Measurements from ENCODE around the gene TECPR2.
"Not testable (repeated sequence)": the region's sequence is repeated elsewhere in the genome, so short reads cannot be mapped to it uniquely, and the experiment has no call there.

The TECPR2 gene

DNA sequence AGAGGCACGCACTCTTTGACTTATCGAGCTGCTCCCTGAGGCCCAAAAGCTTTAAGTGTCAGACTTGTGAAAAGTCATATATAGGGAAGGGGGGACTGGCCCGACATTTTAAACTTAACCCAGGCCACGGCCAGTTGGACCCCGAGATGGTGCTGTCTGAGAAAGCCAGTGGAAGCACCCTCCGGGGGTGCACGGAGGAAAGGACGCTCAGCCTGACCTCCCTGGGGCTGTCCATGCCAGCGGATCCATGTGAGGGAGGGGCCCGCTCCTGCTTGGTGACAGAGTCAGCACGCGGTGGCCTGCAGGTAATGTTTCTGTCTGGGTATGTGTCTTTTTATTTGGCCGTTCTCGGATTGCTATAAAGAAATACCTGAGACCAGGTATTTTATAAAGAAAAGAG lies 36.2 kb upstream of the TECPR2 start:
- no peak for DNase-seq (ENCODE audit: low read depth, low spot score)
- no peak overlapping the region for H3K4me3 ChIP-seq (ENCODE audit: low read length)

DNA sequence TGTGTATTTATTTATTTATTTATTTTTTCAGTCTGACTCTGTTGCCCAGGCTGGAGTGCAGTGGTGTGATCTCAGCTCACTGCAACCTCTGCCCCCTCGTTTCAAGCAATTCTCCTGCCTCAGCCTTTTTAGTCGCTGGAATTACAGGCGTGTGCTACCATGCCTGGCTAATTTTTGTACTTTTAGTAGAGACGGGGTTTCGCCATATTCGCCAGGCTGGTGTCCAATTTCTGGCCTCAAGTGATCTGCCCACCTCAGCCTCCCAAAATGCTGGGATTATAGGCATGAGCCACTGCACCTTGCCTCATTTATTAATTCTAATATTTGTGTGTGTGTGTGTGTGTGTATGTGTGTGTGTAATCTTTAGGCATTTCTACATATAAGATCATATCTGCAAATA lies 33.4 kb upstream of the TECPR2 start:
- not testable (repeated sequence) for H3K4me3 ChIP-seq (ENCODE audit: low read length); DNase-seq (ENCODE audit: low read depth, low spot score)

DNA sequence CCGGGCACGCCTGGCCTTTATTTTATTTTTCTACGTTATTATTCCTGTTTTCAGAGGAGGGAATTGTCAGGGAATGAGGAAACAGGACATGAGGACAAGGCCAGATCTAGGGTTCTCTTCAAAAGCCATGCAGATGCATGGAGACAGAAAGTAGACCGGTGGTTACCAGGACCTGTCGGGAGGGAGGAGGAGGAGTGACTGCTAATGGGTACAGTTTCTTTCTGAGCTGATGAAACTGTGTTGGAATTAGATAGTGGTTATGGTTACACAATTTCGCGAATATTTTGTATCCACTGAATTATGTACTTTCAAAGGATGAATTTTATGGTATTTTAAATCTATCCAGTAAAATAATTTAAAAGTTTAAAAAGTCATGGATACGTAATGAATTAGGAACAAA lies 31.9 kb upstream of the TECPR2 start:
- H3K4me3 ChIP-seq (ENCODE audit: low read length), result no peak overlapping the region
- no peak for DNase-seq (ENCODE audit: low read depth, low spot score)

DNA sequence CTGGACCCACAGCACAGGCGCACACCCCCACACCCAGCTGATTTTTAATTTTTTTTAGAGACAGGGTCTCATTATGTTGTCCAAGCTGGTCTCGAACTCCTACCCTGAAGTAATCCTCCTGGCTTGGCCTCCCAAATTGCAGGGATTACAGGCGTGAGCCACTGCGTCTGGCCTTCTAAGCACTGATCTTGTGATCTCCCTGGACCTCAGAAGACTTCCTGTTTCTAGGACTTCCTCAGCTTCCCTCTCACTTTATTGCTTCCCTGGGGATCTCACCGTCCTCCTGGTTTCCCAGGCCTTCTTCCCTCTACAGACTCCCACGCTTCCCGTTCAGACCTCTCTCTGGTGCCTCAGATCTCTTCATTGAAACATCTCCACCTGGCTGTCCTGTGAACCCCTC lies 29.4 kb upstream of the TECPR2 start:
- H3K4me3 ChIP-seq (ENCODE audit: low read length), result no peak overlapping the region
- no peak for DNase-seq (ENCODE audit: low read depth, low spot score)

- no peak for DNase-seq (ENCODE audit: low read depth, low spot score)
- H3K4me3 ChIP-seq (ENCODE audit: low read length), result no peak overlapping the region
Measured at GRCh38 chr14:102333795-102334705, 28.7 kb upstream of the TECPR2 start.

DNA sequence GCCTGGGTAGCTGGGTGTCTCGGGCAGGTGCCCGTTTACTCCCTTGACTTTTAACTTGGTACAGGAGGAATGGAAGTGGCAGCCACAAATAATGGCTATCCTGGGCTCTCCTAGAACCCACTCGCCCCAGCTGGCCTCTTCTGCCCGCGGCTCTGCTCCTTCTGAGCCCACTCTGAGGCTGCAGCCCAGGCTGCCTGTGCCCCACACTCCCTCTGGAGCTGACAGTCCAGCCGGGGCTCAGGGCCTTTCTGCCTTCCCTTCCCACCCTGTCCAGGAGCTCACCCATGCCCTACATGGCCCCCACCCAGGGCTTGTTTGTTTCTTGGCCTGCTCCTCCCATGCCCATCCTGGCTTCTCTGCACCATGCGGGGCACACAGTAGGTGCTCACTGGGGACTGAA lies 27.6 kb upstream of the TECPR2 start:
- DNase-seq (ENCODE audit: low read depth, low spot score), result no peak
- H3K4me3 ChIP-seq (ENCODE audit: low read length), result no peak overlapping the region

DNA sequence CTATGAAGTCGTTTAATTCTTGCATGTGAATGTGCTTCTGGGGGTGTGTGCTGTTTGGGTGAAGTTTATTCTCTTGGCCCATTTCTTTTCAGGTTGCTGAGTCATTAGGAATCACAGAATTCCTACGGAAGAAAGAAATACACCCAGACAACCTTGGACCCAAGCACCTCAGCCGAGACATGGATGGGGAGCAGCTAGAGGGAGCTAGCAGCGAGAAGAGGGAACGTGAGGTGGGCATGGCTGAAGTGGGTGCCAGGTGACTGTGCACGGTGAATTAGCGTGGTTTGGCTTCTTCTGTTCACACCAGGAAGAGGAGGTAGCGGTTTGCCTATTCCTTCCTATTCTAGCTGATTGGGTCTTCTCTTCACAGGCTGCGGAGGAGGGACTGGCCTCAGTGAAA lies 24.0 kb upstream of the TECPR2 start:
- DNase-seq (ENCODE audit: low read depth, low spot score), result no peak
- H3K4me3 ChIP-seq (ENCODE audit: low read length), result no peak overlapping the region

DNA sequence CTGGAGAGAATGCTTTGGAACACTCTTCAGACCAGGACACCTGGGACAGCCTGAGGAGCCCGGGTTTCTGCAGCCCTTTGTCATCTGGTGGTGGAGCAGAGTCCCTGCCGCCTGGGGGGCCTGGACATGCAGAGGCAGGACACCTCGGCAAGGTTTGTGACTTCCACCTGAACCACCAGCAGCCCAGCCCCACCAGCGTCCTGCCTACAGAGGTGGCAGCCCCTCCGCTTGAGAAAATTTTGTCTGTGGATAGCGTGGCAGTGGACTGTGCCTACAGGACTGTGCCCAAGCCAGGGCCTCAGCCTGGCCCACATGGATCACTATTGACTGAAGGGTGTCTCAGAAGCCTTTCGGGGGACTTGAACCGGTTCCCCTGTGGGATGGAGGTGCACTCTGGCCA lies 21.2 kb upstream of the TECPR2 start:
- DNase-seq (ENCODE audit: low read depth, low spot score), result no peak
- H3K4me3 ChIP-seq (ENCODE audit: low read length), result no peak overlapping the region

- no peak for DNase-seq (ENCODE audit: low read depth, low spot score)
- H3K4me3 ChIP-seq (ENCODE audit: low read length), result no peak overlapping the region
Measured at GRCh38 chr14:102342238-102342637, 20.5 kb upstream of the TECPR2 start.

DNA sequence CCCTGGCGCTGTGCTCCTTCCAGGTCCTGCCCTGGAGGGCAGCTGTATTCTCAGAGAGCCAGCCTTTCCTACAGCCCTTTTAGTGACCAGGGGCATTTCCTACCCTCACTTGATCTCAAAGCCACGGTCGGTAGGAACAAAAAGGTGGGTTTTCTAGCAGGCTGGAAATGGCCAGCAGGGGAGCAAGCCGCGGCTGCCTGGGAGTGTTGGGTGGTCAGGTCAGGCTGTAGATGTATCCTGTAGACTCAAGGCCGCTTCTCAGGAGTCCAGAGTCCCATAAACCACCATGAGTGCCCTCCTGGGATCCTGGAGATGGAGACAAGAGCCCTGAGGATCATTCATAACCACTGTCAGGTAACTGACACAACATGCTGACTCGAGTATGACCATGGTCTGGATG lies 18.7 kb upstream of the TECPR2 start:
- no peak overlapping the region for H3K4me3 ChIP-seq (ENCODE audit: low read length)
- no peak for DNase-seq (ENCODE audit: low read depth, low spot score)

DNA sequence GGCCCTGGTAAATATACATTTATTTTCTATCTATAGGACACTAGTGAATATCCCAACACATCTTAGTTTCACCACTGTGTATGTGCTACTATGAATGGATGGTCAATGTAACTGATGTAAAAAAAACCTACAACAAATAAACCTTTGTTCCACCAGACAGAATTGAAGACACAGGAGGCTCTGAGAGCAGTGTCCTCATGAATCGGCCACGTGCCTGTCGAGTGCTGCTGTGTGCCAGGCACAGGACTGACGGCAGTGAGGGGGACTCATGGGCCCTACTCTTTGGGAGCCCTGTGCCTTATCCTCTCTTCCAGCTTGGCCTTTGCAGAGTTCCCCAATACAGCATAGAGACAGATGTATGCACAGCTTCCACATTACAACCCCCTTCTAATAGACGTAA lies 18.3 kb upstream of the TECPR2 start:
- H3K4me3 ChIP-seq (ENCODE audit: low read length), result no peak overlapping the region
- DNase-seq (ENCODE audit: low read depth, low spot score), result no peak

GRCh38 chr14:102345232-102345631 lies 17.5 kb upstream of the TECPR2 start:
- DNase-seq (ENCODE audit: low read depth, low spot score), result no peak
- no peak overlapping the region for H3K4me3 ChIP-seq (ENCODE audit: low read length)

GRCh38 chr14:102346645-102347044 lies 16.1 kb upstream of the TECPR2 start:
- no peak overlapping the region for H3K4me3 ChIP-seq (ENCODE audit: low read length)
- no peak for DNase-seq (ENCODE audit: low read depth, low spot score)

DNA sequence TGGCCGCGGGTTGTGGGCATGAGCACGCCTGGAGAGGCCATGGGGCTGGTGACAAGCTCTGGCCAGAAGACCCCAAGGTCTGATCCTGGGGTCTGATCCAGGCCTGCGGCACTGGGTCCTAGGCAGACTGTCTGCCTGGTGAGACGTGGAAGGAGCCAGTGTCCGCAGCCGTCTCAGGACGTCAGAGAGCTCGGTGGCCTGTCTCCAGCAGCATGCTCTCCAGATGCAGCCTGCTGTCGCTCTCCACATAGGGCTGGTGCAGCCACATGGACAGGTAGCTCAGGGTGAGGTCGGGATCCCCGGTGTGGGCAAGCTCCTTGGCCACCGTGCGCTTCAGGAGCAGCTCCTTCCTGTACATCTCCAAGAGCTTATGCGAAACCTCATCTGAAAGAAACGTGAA lies 14.4 kb upstream of the TECPR2 start:
- H3K4me3 ChIP-seq (ENCODE audit: low read length), result no peak overlapping the region
- no peak for DNase-seq (ENCODE audit: low read depth, low spot score)

- H3K4me3 ChIP-seq (ENCODE audit: low read length), result no peak overlapping the region
- DNase-seq (ENCODE audit: low read depth, low spot score), result no peak
Measured at GRCh38 chr14:102351023-102351422, 11.7 kb upstream of the TECPR2 start.

GRCh38 chr14:102351593-102351992 lies 11.1 kb upstream of the TECPR2 start:
- not testable (repeated sequence) for DNase-seq (ENCODE audit: low read depth, low spot score)

DNA sequence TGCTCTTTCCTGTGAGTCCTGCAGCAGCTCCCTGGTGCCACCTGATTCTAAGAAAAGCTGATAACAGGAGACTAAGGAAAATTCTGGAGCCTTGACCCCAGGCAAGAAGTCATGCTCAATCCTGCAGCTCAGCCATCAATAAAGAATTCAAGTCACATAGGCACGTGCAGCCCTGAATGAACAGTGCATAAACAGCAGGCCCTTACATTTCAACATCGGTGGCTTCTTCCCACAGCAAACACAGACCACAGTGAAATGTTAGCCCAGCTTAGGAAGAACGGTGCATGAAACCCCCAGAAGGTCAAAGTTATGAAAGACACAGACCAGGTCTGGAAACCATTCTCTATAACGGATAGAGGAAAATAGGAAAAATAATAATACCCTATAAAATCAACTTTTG lies 10.5 kb upstream of the TECPR2 start:
- no peak for DNase-seq (ENCODE audit: low read depth, low spot score)
- H3K4me3 ChIP-seq (ENCODE audit: low read length), result no peak overlapping the region

More at GRCh38 chr14:102351593-102351992, 11.1 kb upstream of the TECPR2 start:
- H3K4me3 ChIP-seq (ENCODE audit: low read length), result not testable (repeated sequence)

- no peak overlapping the region for H3K4me3 ChIP-seq (ENCODE audit: low read length)
- DNase-seq (ENCODE audit: low read depth, low spot score), result no peak
Measured at GRCh38 chr14:102353126-102353619, 9.6 kb upstream of the TECPR2 start.

DNA sequence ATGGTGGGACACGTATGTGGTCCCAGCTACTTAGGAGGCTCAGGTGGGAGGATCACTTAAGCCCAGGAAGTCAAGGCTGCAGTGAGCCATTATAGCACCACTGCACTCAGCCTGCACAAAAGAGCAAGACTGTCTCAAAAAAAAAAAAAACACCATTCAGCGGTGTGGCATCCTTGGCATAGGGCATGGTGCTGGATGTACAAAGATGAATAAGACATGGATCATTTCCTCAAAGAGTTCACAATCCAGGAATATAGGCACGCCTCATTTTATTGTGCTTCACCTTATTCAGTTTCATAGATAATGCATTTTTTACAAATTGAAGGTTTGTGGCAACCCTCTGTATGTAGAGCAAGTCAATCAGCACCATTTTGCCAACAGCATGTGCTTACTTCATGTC lies 6.5 kb upstream of the TECPR2 start:
- H3K4me3 ChIP-seq (ENCODE audit: low read length), result no peak overlapping the region
- DNase-seq (ENCODE audit: low read depth, low spot score), result no peak

DNA sequence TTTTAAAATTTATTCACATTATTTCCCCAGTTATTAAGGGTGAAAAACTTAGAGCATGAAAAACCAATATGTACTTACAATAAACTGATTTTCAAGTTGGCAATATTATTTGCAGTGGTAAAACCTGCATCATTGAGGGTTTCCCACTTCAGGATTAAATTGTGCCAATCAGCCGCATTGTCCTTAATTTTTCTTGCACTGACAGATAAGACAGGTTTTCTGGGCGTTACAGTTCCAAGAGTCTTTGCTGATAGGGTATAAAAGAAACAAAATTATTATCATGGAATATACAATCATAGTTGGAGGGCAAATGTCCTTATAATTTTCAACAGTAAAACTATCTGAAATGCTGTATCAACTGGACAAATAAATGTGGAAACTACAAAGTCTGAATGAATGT lies 3.4 kb upstream of the TECPR2 start:
- no peak overlapping the region for H3K4me3 ChIP-seq (ENCODE audit: low read length)
- DNase-seq (ENCODE audit: low read depth, low spot score), result no peak

GRCh38 chr14:102360388-102360787 lies 2.4 kb upstream of the TECPR2 start:
- no peak for DNase-seq (ENCODE audit: low read depth, low spot score)
- H3K4me3 ChIP-seq (ENCODE audit: low read length), result no peak overlapping the region

Measured in Jurkat, Clone E6-1 (cell line).